ENCODE data around the gene FIGLA. TPM values are rescaled to one million over a fixed set of nuclear protein-coding genes. Genes with fewer than 3 reads are reported as not detected.

FIGLA gene
- total RNA-seq (2021), result not detected in 3 replicates
- percentile 4 among the genes with signal in this experiment for Bru-seq, nascent RNA
- long read RNA-seq, experiment 1, result 0 reads
- long read RNA-seq, experiment 2, result 0 reads
- long read RNA-seq, experiment 3, result 0 reads

GRCh38 chr2:70790136-70790828, at the start of gene FIGLA:
TSS of gene FIGLA (minus strand) at chr2:70790643. CDS start at chr2:70790638, 5 bp downstream.
- ATAC-seq, result peak; percentile 29
- peak; percentile 64 for DNase-seq (ENCODE audit: low spot score)
- Mint-ChIP-seq H3K9me3 (no peaks in the 10 kb centered on the region), H3K27me3 (ENCODE audit: low read depth) (peaks cover 97% of the 10 kb centered on the region), H3K27ac (no peak within 1 kb of the TSS; the same call in 1 of the 2 replicates), H3K4me3 (peak within 1 kb of the TSS; percentile 72), H3K4me1 (peaks cover 11% of the 10 kb centered on the region), H3K36me3 (no peaks in the 10 kb centered on the region)
- POLR2A ChIA-PET, result interaction anchor here (0.6 kb wide), 1 partner anchor 151 kb away, joined by 7 read pairs; no protein-coding TSS in a partner anchor
- CTCF ChIA-PET, result interaction anchor here (0.6 to 3.6 kb wide), 23 partner anchors 22 to 486 kb away, joined by 3 to 24 read pairs (median 4); partner anchors contain the start of gene ADD2
- no peak for TF ChIP-seq FOXJ3 (CRISPR knock-in tag; IDR thresholded peaks at IDR 0.05; ENCODE audit: borderline replicate concordance)
- 0 out of 2 replicates have a peak, but pooled peaks have one; percentile 51 for TF ChIP-seq ZBTB21 (CRISPR knock-in tag; IDR thresholded peaks at IDR 0.05; ENCODE audit: borderline replicate concordance)
- no peak for TF ChIP-seq SMAD4 (CRISPR knock-in tag; IDR thresholded peaks at IDR 0.05)
- no peak; the same call in 1 of the 2 replicates for TF ChIP-seq ARID4B (CRISPR knock-in tag; IDR thresholded peaks at IDR 0.05; ENCODE audit: borderline replicate concordance)
- TF ChIP-seq GRHL2 (CRISPR knock-in tag; IDR thresholded peaks at IDR 0.05; ENCODE audit: insufficient replicate concordance, severe bottlenecking), result no peak
- 0 out of 2 replicates have a peak, but pooled peaks have one; percentile 23 for TF ChIP-seq CREM (CRISPR knock-in tag; IDR thresholded peaks at IDR 0.05)
- TF ChIP-seq ZNF423 (CRISPR knock-in tag; IDR thresholded peaks at IDR 0.05), result no peak
- TF ChIP-seq ZNF281 (CRISPR knock-in tag; IDR thresholded peaks at IDR 0.05), result no peak
- TF ChIP-seq TP53 (CRISPR knock-in tag; IDR thresholded peaks at IDR 0.05), result peak; percentile 16; the same call in 1 of the 2 replicates
- no peak for TF ChIP-seq USF2 (CRISPR knock-in tag; IDR thresholded peaks at IDR 0.05)
- TF ChIP-seq CREB1 (CRISPR knock-in tag; IDR thresholded peaks at IDR 0.05), result no peak
- TF ChIP-seq, protein P1, sequence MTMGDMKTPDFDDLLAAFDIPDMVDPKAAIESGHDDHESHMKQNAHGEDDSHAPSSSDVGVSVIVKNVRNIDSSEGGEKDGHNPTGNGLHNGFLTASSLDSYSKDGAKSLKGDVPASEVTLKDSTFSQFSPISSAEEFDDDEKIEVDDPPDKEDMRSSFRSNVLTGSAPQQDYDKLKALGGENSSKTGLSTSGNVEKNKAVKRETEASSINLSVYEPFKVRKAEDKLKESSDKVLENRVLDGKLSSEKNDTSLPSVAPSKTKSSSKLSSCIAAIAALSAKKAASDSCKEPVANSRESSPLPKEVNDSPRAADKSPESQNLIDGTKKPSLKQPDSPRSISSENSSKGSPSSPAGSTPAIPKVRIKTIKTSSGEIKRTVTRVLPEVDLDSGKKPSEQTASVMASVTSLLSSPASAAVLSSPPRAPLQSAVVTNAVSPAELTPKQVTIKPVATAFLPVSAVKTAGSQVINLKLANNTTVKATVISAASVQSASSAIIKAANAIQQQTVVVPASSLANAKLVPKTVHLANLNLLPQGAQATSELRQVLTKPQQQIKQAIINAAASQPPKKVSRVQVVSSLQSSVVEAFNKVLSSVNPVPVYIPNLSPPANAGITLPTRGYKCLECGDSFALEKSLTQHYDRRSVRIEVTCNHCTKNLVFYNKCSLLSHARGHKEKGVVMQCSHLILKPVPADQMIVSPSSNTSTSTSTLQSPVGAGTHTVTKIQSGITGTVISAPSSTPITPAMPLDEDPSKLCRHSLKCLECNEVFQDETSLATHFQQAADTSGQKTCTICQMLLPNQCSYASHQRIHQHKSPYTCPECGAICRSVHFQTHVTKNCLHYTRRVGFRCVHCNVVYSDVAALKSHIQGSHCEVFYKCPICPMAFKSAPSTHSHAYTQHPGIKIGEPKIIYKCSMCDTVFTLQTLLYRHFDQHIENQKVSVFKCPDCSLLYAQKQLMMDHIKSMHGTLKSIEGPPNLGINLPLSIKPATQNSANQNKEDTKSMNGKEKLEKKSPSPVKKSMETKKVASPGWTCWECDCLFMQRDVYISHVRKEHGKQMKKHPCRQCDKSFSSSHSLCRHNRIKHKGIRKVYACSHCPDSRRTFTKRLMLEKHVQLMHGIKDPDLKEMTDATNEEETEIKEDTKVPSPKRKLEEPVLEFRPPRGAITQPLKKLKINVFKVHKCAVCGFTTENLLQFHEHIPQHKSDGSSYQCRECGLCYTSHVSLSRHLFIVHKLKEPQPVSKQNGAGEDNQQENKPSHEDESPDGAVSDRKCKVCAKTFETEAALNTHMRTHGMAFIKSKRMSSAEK (CRISPR knock-in tag; IDR thresholded peaks at IDR 0.05; ENCODE audit: borderline replicate concordance), result no peak
- 0 out of 2 replicates have a peak, but pooled peaks have one; percentile 14 for TF ChIP-seq ZNF263 (CRISPR knock-in tag; IDR thresholded peaks at IDR 0.05; ENCODE audit: low read depth)
- TF ChIP-seq ZNF396 (CRISPR knock-in tag; IDR thresholded peaks at IDR 0.05; ENCODE audit: borderline replicate concordance), result no peak
- no peak for TF ChIP-seq ZNF512 (CRISPR knock-in tag; IDR thresholded peaks at IDR 0.05; ENCODE audit: borderline replicate concordance)
- 0 out of 2 replicates have a peak, but pooled peaks have one; percentile 17 for TF ChIP-seq SP1 (CRISPR knock-in tag; conservative IDR thresholded peaks at IDR 0.05)
- 0 out of 2 replicates have a peak, but pooled peaks have one; percentile 20 for TF ChIP-seq TEAD1 (CRISPR knock-in tag; IDR thresholded peaks at IDR 0.05)
- TF ChIP-seq MXD4 (CRISPR knock-in tag; IDR thresholded peaks at IDR 0.05; ENCODE audit: borderline replicate concordance), result no peak
- no peak for TF ChIP-seq GABPB1 (CRISPR knock-in tag; IDR thresholded peaks at IDR 0.05)
- no peak for TF ChIP-seq ATF1 (CRISPR knock-in tag; IDR thresholded peaks at IDR 0.05)

Data from WTC11 (cell line).